Measurements from ENCODE around the gene SLC6A6.

Gene SLC6A6

GRCh38 chr3:14471016-14471415 is 68.6 kb downstream of the SLC6A6 start:
- DNase-seq: no peak

GRCh38 chr3:14471690-14472089 is 69.3 kb downstream of the SLC6A6 start:
- no peak for DNase-seq

- no peak for DNase-seq
These were observed 70.3 kb downstream of the SLC6A6 start for GRCh38 chr3:14472471-14473351.

GRCh38 chr3:14473411-14473891 is 71.0 kb downstream of the SLC6A6 start:
- no peak for DNase-seq

GRCh38 chr3:14474363-14475081 is 72.1 kb downstream of the SLC6A6 start:
- DNase-seq: no peak

GRCh38 chr3:14475621-14476020 is 73.2 kb downstream of the SLC6A6 start:
- no peak for DNase-seq

- DNase-seq: no peak
These were observed 74.3 kb downstream of the SLC6A6 start for GRCh38 chr3:14476583-14477265.

GRCh38 chr3:14477311-14477935 is 75.0 kb downstream of the SLC6A6 start:
- DNase-seq: no peak

GRCh38 chr3:14478956-14479550 is 76.6 kb downstream of the SLC6A6 start:
- DNase-seq: no peak

- DNase-seq: no peak
These were observed 77.2 kb downstream of the SLC6A6 start for GRCh38 chr3:14479591-14479990.

- no peak for DNase-seq
These were observed 78.0 kb downstream of the SLC6A6 start for GRCh38 chr3:14480207-14481017.

- no peak for DNase-seq
These were observed 78.7 kb downstream of the SLC6A6 start for GRCh38 chr3:14481018-14481645.

GRCh38 chr3:14481646-14482036 is 79.2 kb downstream of the SLC6A6 start:
- no peak for DNase-seq

GRCh38 chr3:14482271-14482721 is 79.9 kb downstream of the SLC6A6 start:
- DNase-seq: no peak

GRCh38 chr3:14483286-14483685 is 80.9 kb downstream of the SLC6A6 start:
- no peak for DNase-seq

GRCh38 chr3:14484741-14485140 is 82.3 kb downstream of the SLC6A6 start:
- DNase-seq: no peak

GRCh38 chr3:14485981-14486380 is 83.6 kb downstream of the SLC6A6 start:
- DNase-seq: no peak

- no peak for DNase-seq
These were observed 84.1 kb downstream of the SLC6A6 start for GRCh38 chr3:14486460-14486859.

- no peak for DNase-seq
These were observed 84.7 kb downstream of the SLC6A6 start for GRCh38 chr3:14487086-14487485.

- DNase-seq: no peak
These were observed 85.4 kb downstream of the SLC6A6 start for GRCh38 chr3:14487821-14488220.
